H1 (cell line): ENCODE results near the gene MZT2A. TPM values are rescaled to one million over a fixed set of nuclear protein-coding genes. Genes with fewer than 3 reads are reported as not detected.
"Not testable (repeated sequence)": the region's sequence is repeated elsewhere in the genome, so short reads cannot be mapped to it uniquely, and the experiment has no call there.

ENCODE experiments used
- CTCF ChIA-PET: fragments of 300-600 bp; sonication (Branson Sonifier 250); formaldehyde crosslinking; loops from one replicate; lab custom pipeline; 2021; ENCODE audit not compliant: partially characterized antibody; lab: Charles Lee
- POLR2A ChIA-PET: fragments of 300-600 bp; sonication (Branson Sonifier 250); formaldehyde crosslinking; loops from one replicate; lab custom pipeline; 2021; ENCODE audit warnings: inconsistent platforms; ENCODE audit not compliant: partially characterized antibody; lab: Charles Lee
- DNase-seq, 2 experiments: peaks; one replicate each; pipeline versions ENCODE4 v3.0.0 to v3.0.0-alpha.2; 2010 to 2022; ENCODE audit warnings: low spot score in 2 of 2, low read depth in 1 of 2, mixed read lengths in 1 of 2
- FAIRE-seq: peaks from 2 replicates; lab custom pipeline; 2011; peaks lifted over from hg19 to GRCh38; lab: Jason Lieb, UNC
- H2AFZ ChIP-seq: 2 replicates; pipeline ENCODE4 v1.8.1; 2012; ENCODE audit warnings: low read length, inconsistent platforms
- H2AK5ac ChIP-seq: 2 replicates; pipeline ENCODE4 v1.6.1; 2013; ENCODE audit warnings: low read depth, low read length
- H2BK120ac ChIP-seq: replicated peaks from 2 replicates; pipeline ENCODE3; 2013; ENCODE audit warnings: low read depth, low read length, inconsistent platforms
- H2BK12ac ChIP-seq: 2 replicates; pipeline ENCODE4 v1.6.1; 2013; ENCODE audit warnings: low read depth, low read length
- H2BK15ac ChIP-seq: 2 replicates; pipeline ENCODE4 v1.6.1; 2013; ENCODE audit warnings: low read length
- H2BK20ac ChIP-seq: 2 replicates; pipeline ENCODE4 v1.6.1; 2013; ENCODE audit warnings: low read length
- H2BK5ac ChIP-seq: 2 replicates; pipeline ENCODE4 v1.6.1; 2013; ENCODE audit warnings: low read depth, low read length
- H3K14ac ChIP-seq: 2 replicates; pipeline ENCODE4 v1.6.1; 2013; ENCODE audit warnings: inconsistent platforms; ENCODE audit not compliant: insufficient read length
- H3K18ac ChIP-seq: 2 replicates; pipeline ENCODE4 v1.6.1; 2013; ENCODE audit warnings: low read length; ENCODE audit errors: extremely low read depth
- H3K23ac ChIP-seq: 2 replicates; pipeline ENCODE4 v1.6.1; 2013; ENCODE audit warnings: inconsistent platforms; ENCODE audit not compliant: insufficient read length
- H3K23me2 ChIP-seq: 2 replicates; pipeline ENCODE4 v1.6.1; 2013; ENCODE audit warnings: low read depth, low read length
- H3K27ac ChIP-seq: 2 replicates; pipeline ENCODE4 v1.6.1; 2011; ENCODE audit warnings: low read depth, low read length, inconsistent platforms
- H3K27me3 ChIP-seq, 4 experiments: replicated peaks in 1 of 4; 1 replicate in 1 of 4; 2 replicates in 3 of 4; pipeline versions ENCODE4 v1.6.1 to v1.8.1; 2011 to 2013; ENCODE audit warnings: low read length in 3 of 4, mild to moderate bottlenecking in 3 of 4, inconsistent platforms in 2 of 4, mixed read lengths in 2 of 4, moderate library complexity in 1 of 4; ENCODE audit not compliant: control insufficient read depth in 3 of 4, insufficient read depth in 3 of 4; ENCODE audit errors: extremely low read depth in 1 of 4
- H3K36me3 ChIP-seq, 4 experiments: 2 replicates each; pipeline versions ENCODE4 v1.6.1 to v1.8.1; 2011 to 2013; ENCODE audit warnings: mild to moderate bottlenecking in 4 of 4, low read length in 3 of 4, moderate library complexity in 2 of 4, control low read depth in 1 of 4, inconsistent platforms in 1 of 4; ENCODE audit not compliant: insufficient read depth in 4 of 4, control insufficient read depth in 2 of 4
- H3K4ac ChIP-seq: replicated peaks from 2 replicates; pipeline ENCODE3; 2013; ENCODE audit warnings: low read length, low read depth, mixed read lengths, inconsistent platforms; ENCODE audit not compliant: insufficient read length
- H3K4me1 ChIP-seq, 4 experiments: replicated peaks in 1 of 4; 1 replicate in 1 of 4; 2 replicates in 3 of 4; pipeline versions ENCODE4 v1.6.1 to v1.8.1; 2011 to 2013; ENCODE audit warnings: low read length in 3 of 4, inconsistent platforms in 2 of 4, mixed read lengths in 1 of 4; ENCODE audit not compliant: insufficient read depth in 4 of 4, control insufficient read depth in 3 of 4
- H3K4me2 ChIP-seq, 2 experiments: 2 replicates each; pipeline versions ENCODE4 v1.6.1 to v1.8.1; 2011 to 2013; ENCODE audit warnings: low read depth in 2 of 2, low read length in 2 of 2, control low read depth in 1 of 2, inconsistent platforms in 1 of 2, mild to moderate bottlenecking in 1 of 2; ENCODE audit not compliant: insufficient read depth in 1 of 2
- H3K4me3 ChIP-seq, 4 experiments: fragments of 200-600, 300-600 bp in 1 of 4; sonication (generic), shearing (Covaris generic), sonication (Bioruptor Twin) in 1 of 4; 2 replicates each; pipeline versions ENCODE4 v1.5.1 to v1.8.1; 2011 to 2016; ENCODE audit warnings: low read length in 4 of 4, low read depth in 3 of 4, control low read depth in 2 of 4, inconsistent platforms in 2 of 4, mild to moderate bottlenecking in 2 of 4, mixed read lengths in 1 of 4, moderate library complexity in 1 of 4; ENCODE audit not compliant: insufficient read depth in 2 of 4; ENCODE audit errors: extremely low read depth in 1 of 4
- H3K56ac ChIP-seq: replicated peaks from 2 replicates; pipeline ENCODE3; 2013; ENCODE audit warnings: low read depth, mild to moderate bottlenecking, mixed read lengths, low read length, inconsistent platforms; ENCODE audit not compliant: insufficient read length
- H3K79me1 ChIP-seq: 2 replicates; pipeline ENCODE4 v1.6.1; 2013; ENCODE audit warnings: low read depth, low read length, control low read depth
- H3K79me2 ChIP-seq, 2 experiments: 2 replicates each; pipeline versions ENCODE4 v1.6.1 to v1.8.1; 2012 to 2013; ENCODE audit warnings: low read length in 2 of 2, mild to moderate bottlenecking in 2 of 2, inconsistent platforms in 1 of 2; ENCODE audit not compliant: insufficient read depth in 2 of 2, control insufficient read depth in 1 of 2
- H3K9ac ChIP-seq, 4 experiments: replicated peaks in 1 of 4; 1 replicate in 1 of 4; 2 replicates in 3 of 4; pipeline versions ENCODE4 v1.6.1 to v1.8.1; 2011 to 2013; ENCODE audit warnings: low read depth in 3 of 4, low read length in 3 of 4, control low read depth in 2 of 4, mild to moderate bottlenecking in 2 of 4, moderate library complexity in 2 of 4, inconsistent platforms in 1 of 4; ENCODE audit errors: extremely low read depth in 1 of 4
- H3K9me3 ChIP-seq, 2 experiments: 2 replicates each; pipeline versions ENCODE4 v1.6.1 to v1.8.1; 2012 to 2013; ENCODE audit warnings: mild to moderate bottlenecking in 2 of 2, moderate library complexity in 2 of 2, control low read depth in 1 of 2, inconsistent platforms in 1 of 2, low read depth in 1 of 2, low read length in 1 of 2, mixed read lengths in 1 of 2; ENCODE audit not compliant: insufficient read depth in 2 of 2
- H4K20me1 ChIP-seq, 2 experiments: replicated peaks in 1 of 2; 2 replicates each; pipeline versions ENCODE3 to v1.8.1; 2011 to 2013; ENCODE audit warnings: inconsistent platforms in 2 of 2, low read length in 2 of 2, mild to moderate bottlenecking in 1 of 2; ENCODE audit not compliant: insufficient read depth in 2 of 2, control insufficient read depth in 1 of 2
- H4K5ac ChIP-seq: 2 replicates; pipeline ENCODE4 v1.6.1; 2013; ENCODE audit warnings: low read length, low read depth, mixed read lengths, inconsistent platforms; ENCODE audit not compliant: insufficient read length
- H4K8ac ChIP-seq: 2 replicates; pipeline ENCODE4 v1.8.0; 2013; ENCODE audit warnings: mild to moderate bottlenecking, moderate library complexity, low read length, inconsistent platforms; ENCODE audit not compliant: insufficient read depth; ENCODE audit errors: extremely low read depth
- H4K91ac ChIP-seq: replicated peaks from 2 replicates; pipeline ENCODE3; 2013; ENCODE audit warnings: low read length, mixed read lengths, inconsistent platforms; ENCODE audit not compliant: insufficient read length
- TBP ChIP-seq: IDR thresholded peaks from 2 replicates; pipeline ENCODE4 v1.6.1; 2011; ENCODE audit warnings: low read depth, low read length, improper control_type of control experiment
- WGBS, 2 experiments: shearing (Covaris generic) in 1 of 2; methylation state at CpG; one replicate each; pipeline versions ENCODE4 v1.1.6 to v1.1.7; 2013 to 2015; ENCODE audit warnings: low lambda C conversion rate in 2 of 2, mixed read lengths in 2 of 2, inconsistent platforms in 1 of 2, low coverage in 1 of 2, missing lambda C conversion rate in 1 of 2; ENCODE audit not compliant: insufficient replicate concordance in 2 of 2, insufficient coverage in 1 of 2, insufficient read length in 1 of 2; ENCODE audit errors: extremely low coverage in 1 of 2, missing lambda C conversion rate in 1 of 2; 5-methylcytosine and 5-hydroxymethylcytosine counted together
- polyA plus RNA-seq, 7 experiments: library from polyadenylated mRNA; depleted of rRNA in 3 of 7; stranded (reverse) in 5 of 7; unstranded in 2 of 7; fragments of >200 nt in 5 of 7; fragments of 200-250 nt in 2 of 7; gene quantifications; 1 replicate in 5 of 7; 2 replicates in 1 of 7; 4 replicates in 1 of 7; pipeline versions ENCODE4 v1.2.1 to v1.2.3, GENCODE V29; 2011 to 2013; ENCODE audit warnings: missing spikeins in 2 of 7, mixed read lengths in 2 of 7
- total RNA-seq: library from RNA; stranded (reverse); fragmentation: NEBNext Ultra II Directional; extraction: Animal tissue kit (Norgen Biotek cat#: 25700); gene quantifications from 2 replicates; pipeline ENCODE4 v1.2.1, GENCODE V29; 2021

Gene MZT2A
- total and polyA plus RNA-seq, 2 of the 8 experiments (the other 6 are each of a cell fraction or from before 2014, with no cell fraction given) = 116 to 120 TPM

GRCh38 chr2:131509615-131510014 is 17.4 kb upstream of the MZT2A start (continued):
- TF ChIP-seq TBP = no peak
- TF ChIP-seq, all 59 proteins: peak for 0

GRCh38 chr2:131504082-131504750 is 12.0 kb upstream of the MZT2A start:
- H3K4me3 ChIP-seq, H3K56ac ChIP-seq, H3K23ac ChIP-seq, H3K79me1 ChIP-seq, H2BK12ac ChIP-seq, H4K20me1 ChIP-seq, H3K23me2 ChIP-seq, H3K27me3 ChIP-seq, H2AK5ac ChIP-seq, H4K91ac ChIP-seq, DNase-seq, H2AFZ ChIP-seq, H3K9ac ChIP-seq, H3K18ac ChIP-seq, H3K27ac ChIP-seq, H3K4me1 ChIP-seq, H2BK5ac ChIP-seq, H4K8ac ChIP-seq, H3K4ac ChIP-seq, H2BK120ac ChIP-seq, H3K9me3 ChIP-seq, H2BK15ac ChIP-seq, H3K79me2 ChIP-seq, H2BK20ac ChIP-seq, H4K5ac ChIP-seq, FAIRE-seq, H3K14ac ChIP-seq, H3K4me2 ChIP-seq, CTCF ChIA-PET: not testable (repeated sequence)
- POLR2A ChIA-PET = interaction anchor here (1.5 kb wide), 1 partner anchor 10 kb away, joined by 4 read pairs; no protein-coding TSS in a partner anchor
- 80% methylated on average over 7 of the region's 7 CpGs; no CpG with 5 or more reads in 1 of the 2 experiments for WGBS, 2 experiments
- H3K36me3 ChIP-seq = peaks cover 6 to 73% (median 48%) of the 10 kb centered on the region in 4 experiments; a peak in 7 of 8 replicates
